Peyer's patch (tissue), 4 donors: ENCODE measurements around the gene C15orf39.

Experiments
- CTCF ChIP-seq, 6 experiments: fragments of 450-650 bp in 4 of 6; fragments of 200-600 bp in 2 of 6; sonication (generic) in 1 of 6; IDR thresholded peaks; one replicate each; pipeline ENCODE4 v1.5.1; 2017 to 2019; ENCODE audit warnings: antibody characterized with exemption in 6 of 6, mild to moderate bottlenecking in 3 of 6, moderate library complexity in 1 of 6
- POLR2A ChIP-seq, 2 donors: fragments of 450-650 bp; IDR thresholded peaks; one replicate each; pipeline ENCODE4 v1.5.1; 2017; ENCODE audit warnings: antibody characterized with exemption in 2 of 2, mild to moderate bottlenecking in 2 of 2, moderate library complexity in 2 of 2

GRCh38 chr15:75208501-75209288, 7.0 kb downstream of the C15orf39 start:
- TF ChIP-seq POLR2A (IDR thresholded peaks at IDR 0.05) (no peak), CTCF (IDR thresholded peaks at IDR 0.05) (no peak)
